ENCODE results near the gene PGGHG. TPM values are rescaled to one million over a fixed set of nuclear protein-coding genes. Genes with fewer than 3 reads are reported as not detected.

The PGGHG gene
- total RNA-seq, 5 donors from 2014 or later (not counting 1 experiment from before 2014, with no cell fraction given) = 252 to 818 (median 459) TPM

DNA sequence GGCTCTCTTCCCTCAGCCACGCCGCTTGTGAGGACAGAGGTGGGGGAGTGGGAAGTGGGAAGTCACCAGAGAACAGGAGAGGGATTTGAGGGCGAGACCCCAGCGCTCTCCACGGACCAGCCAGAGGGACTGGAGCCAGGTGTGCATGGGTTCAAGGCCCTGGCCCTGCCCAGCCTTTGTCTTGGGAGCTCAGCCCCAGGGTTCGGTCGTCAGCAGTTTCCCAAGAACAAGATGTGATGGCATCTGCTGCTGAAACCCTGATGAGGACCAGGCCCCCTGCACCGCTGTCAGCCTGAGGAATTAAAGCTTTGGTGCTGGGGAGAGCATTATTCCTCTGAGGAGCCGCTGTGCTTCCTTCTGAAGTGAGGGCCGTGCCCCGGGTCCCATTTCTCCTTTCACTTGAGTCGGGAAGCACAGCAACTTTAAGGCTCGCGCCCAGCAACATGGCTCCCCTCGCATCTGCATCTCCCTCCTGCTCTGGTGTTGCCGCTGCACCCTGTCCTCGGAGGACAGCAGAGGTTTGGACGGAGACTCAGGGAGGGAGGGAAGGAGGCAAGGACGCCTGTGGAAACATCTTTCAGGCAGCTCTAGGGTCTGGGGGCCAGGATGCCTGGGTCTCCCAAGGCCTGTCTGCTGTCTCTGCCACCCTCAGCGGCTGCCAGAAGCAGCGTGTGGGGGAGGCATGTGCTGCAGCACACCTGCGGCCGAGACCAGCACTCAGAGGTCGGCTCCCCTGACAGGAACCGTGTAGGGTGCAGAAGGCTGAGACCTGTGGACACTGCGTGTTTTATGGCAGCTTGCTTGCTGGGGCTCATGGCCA, 6.6 kb downstream of the PGGHG start:
- DNase-seq (peak in 2 of 35 experiments; percentile 0 to 23), ATAC-seq (replicated peaks in 1 of 4) (peak in 1 of 4 experiments; percentile 9)
- H3K4me1 Mint-ChIP-seq = peaks cover 18 to 35% (median 35%) of the 10 kb centered on the region in 3 donors
- Histone ChIP-seq H3K4me1 (ENCODE audit: control insufficient read depth in 1 of 2, extremely low read depth in 1 of 2, insufficient read depth in 2 of 2, low read length in 2 of 2) (peaks cover 10 to 50% of the 10 kb centered on the region in 2 experiments), H3K4me3 (ENCODE audit: control insufficient read depth in 1 of 2, extremely low read depth in 1 of 2, low read length in 1 of 2) (no peak overlapping the region), H3K27me3 (replicated peaks in 1 of 2; ENCODE audit: control insufficient read depth in 2 of 2, extremely low read depth in 1 of 2, insufficient read depth in 2 of 2, low read length in 1 of 2) (peaks cover 0 to 20% of the 10 kb centered on the region in 2 experiments), H3K36me3 (ENCODE audit: control insufficient read depth in 2 of 2, extremely low read depth in 1 of 2, insufficient read depth in 1 of 2, low read length in 1 of 2) (peaks cover 11 to 14% of the 10 kb centered on the region in 2 donors), H3K9me3 (no peaks in the 10 kb centered on the region), H3K27ac (ENCODE audit: low read length) (no peak overlapping the region)
- H3K27me3 Mint-ChIP-seq = peaks cover 2 to 3% of the 10 kb centered on the region in 2 donors
- POLR2A ChIA-PET = interaction anchor here in 1 of 2 donors (0.5 kb wide), 1 partner anchor 10 kb away, joined by 5 read pairs; no protein-coding TSS in a partner anchor
- 76% methylated on average over 19 of the region's 26 CpGs for WGBS (ENCODE audit: insufficient coverage)
- H3K36me3 Mint-ChIP-seq = peaks cover 2% of the 10 kb centered on the region
- H3K9me3 Mint-ChIP-seq = no peaks in the 10 kb centered on the region
- CTCF ChIA-PET = no interaction called here
- H3K4me3 Mint-ChIP-seq = no peak overlapping the region
- peak overlapping the region; percentile 31 to 39 for H3K27ac Mint-ChIP-seq

- DNase-seq (peak in 4 of 35 experiments; percentile 0 to 17 (median 2)), ATAC-seq (replicated peaks in 1 of 4) (no peak)
- Histone ChIP-seq H3K4me3 (ENCODE audit: control insufficient read depth in 1 of 2, extremely low read depth in 1 of 2, low read length in 1 of 2) (no peak overlapping the region), H3K36me3 (ENCODE audit: control insufficient read depth in 2 of 2, extremely low read depth in 1 of 2, insufficient read depth in 1 of 2, low read length in 1 of 2) (peaks cover 11 to 14% of the 10 kb centered on the region in 2 donors), H3K9me3 (no peaks in the 10 kb centered on the region), H3K4me1 (ENCODE audit: control insufficient read depth in 1 of 2, extremely low read depth in 1 of 2, insufficient read depth in 2 of 2, low read length in 2 of 2) (peaks cover 8 to 42% of the 10 kb centered on the region in 2 experiments), H3K27ac (ENCODE audit: low read length) (no peak overlapping the region), H3K27me3 (replicated peaks in 1 of 2; ENCODE audit: control insufficient read depth in 2 of 2, extremely low read depth in 1 of 2, insufficient read depth in 2 of 2, low read length in 1 of 2) (peaks cover 0 to 25% of the 10 kb centered on the region in 2 experiments)
- peaks cover 2% of the 10 kb centered on the region for H3K36me3 Mint-ChIP-seq
- H3K27me3 Mint-ChIP-seq = peaks cover 4 to 6% of the 10 kb centered on the region in 2 donors
- H3K4me3 Mint-ChIP-seq = no peak overlapping the region
- CTCF ChIA-PET = no interaction called here
- peaks cover 10 to 35% (median 31%) of the 10 kb centered on the region in 3 donors for H3K4me1 Mint-ChIP-seq
- peak overlapping the region in 1 of 2 donors; percentile 39 for H3K27ac Mint-ChIP-seq
- no peaks in the 10 kb centered on the region for H3K9me3 Mint-ChIP-seq
- 78% methylated on average over 35 of the region's 35 CpGs for WGBS (ENCODE audit: insufficient coverage)
- POLR2A ChIA-PET = no interaction called here
Measured at GRCh38 chr11:296171-297050, 7.5 kb downstream of the PGGHG start.

- no peaks in the 10 kb centered on the region for H3K9me3 Mint-ChIP-seq
- peaks cover 11 to 14% of the 10 kb centered on the region in 2 donors for H3K36me3 ChIP-seq (ENCODE audit: control insufficient read depth in 2 of 2, extremely low read depth in 1 of 2, insufficient read depth in 1 of 2, low read length in 1 of 2)
- 74% methylated on average over 7 of the region's 13 CpGs for WGBS (ENCODE audit: insufficient coverage)
- peaks cover 8 to 39% of the 10 kb centered on the region in 2 experiments for H3K4me1 ChIP-seq (ENCODE audit: control insufficient read depth in 1 of 2, extremely low read depth in 1 of 2, insufficient read depth in 2 of 2, low read length in 2 of 2)
- peak in 4 of 35 experiments; percentile 0 to 23 (median 4) for DNase-seq
- peak overlapping the region in 1 of 3 donors; percentile 58 for H3K4me3 Mint-ChIP-seq
- H3K27me3 Mint-ChIP-seq = peaks cover 4 to 6% of the 10 kb centered on the region in 2 donors
- H3K27ac Mint-ChIP-seq = peak overlapping the region; percentile 28 to 85
- H3K9me3 ChIP-seq = no peaks in the 10 kb centered on the region
- H3K27me3 ChIP-seq (replicated peaks in 1 of 2; ENCODE audit: control insufficient read depth in 2 of 2, extremely low read depth in 1 of 2, insufficient read depth in 2 of 2, low read length in 1 of 2) = peaks cover 0 to 25% of the 10 kb centered on the region in 2 experiments
- peaks cover 8 to 34% (median 31%) of the 10 kb centered on the region in 3 donors for H3K4me1 Mint-ChIP-seq
- H3K36me3 Mint-ChIP-seq = no peaks in the 10 kb centered on the region
- no peak overlapping the region for H3K4me3 ChIP-seq (ENCODE audit: control insufficient read depth in 1 of 2, extremely low read depth in 1 of 2, low read length in 1 of 2)
- ChIA-PET POLR2A (interaction anchor here in 1 of 2 donors (0.5 kb wide), 1 partner anchor 380 kb away, joined by 3 read pairs; no protein-coding TSS in a partner anchor), CTCF (no interaction called here)
- no peak overlapping the region for H3K27ac ChIP-seq (ENCODE audit: low read length)
- peak; percentile 5 to 31 (median 16) for ATAC-seq (replicated peaks in 1 of 4)
Measured at GRCh38 chr11:297051-297585, 8.2 kb downstream of the PGGHG start.

DNA sequence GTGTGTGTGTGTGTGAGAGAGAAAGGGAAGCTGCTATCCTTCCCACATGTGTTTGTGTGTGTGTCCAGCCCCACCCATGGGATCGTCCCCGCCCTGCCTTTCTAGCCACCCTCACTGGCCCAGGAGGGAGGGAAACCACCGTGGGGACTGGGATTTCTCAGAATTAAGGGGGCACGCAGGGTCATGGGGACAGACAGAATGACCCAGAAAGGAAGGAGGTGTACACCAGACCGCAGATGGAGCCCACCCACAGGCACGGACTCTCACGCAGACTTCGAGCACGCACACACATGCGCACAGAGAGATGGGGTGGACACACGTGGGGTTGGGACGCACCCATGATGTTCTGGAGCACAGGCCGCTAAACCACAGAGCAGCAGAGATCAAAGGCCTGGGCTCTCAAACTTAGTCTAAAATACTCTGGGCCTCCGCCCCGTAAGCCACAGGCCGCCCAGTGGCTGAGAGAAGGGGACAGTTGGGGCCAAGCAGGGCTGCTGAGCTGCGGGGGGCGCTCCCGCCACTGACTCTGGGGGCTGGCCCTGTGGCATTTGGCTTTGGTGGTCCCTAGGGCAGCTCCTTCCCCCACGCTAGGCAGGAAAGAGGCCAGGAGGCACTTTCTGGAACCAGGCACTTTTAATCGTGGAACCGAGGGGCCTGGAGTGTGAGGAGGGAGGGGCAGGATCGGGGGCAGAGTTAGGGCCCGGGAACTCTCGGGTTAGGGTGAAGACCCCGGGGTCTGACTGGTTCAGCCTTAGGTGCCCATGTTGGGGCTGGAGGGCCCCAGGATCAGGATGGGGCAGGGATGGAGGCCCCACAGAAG, 8.9 kb downstream of the PGGHG start:
- Mint-ChIP-seq H3K36me3 (no peaks in the 10 kb centered on the region), H3K9me3 (no peaks in the 10 kb centered on the region), H3K27ac (peak overlapping the region; percentile 55 to 85), H3K27me3 (peaks cover 4 to 7% of the 10 kb centered on the region in 2 donors), H3K4me1 (peaks cover 9 to 36% (median 34%) of the 10 kb centered on the region in 3 donors), H3K4me3 (peak overlapping the region in 1 of 3 donors; percentile 58)
- no peaks in the 10 kb centered on the region for H3K9me3 ChIP-seq
- peak; percentile 23 to 39 (median 31) for ATAC-seq (replicated peaks in 1 of 4)
- no peak overlapping the region for H3K4me3 ChIP-seq (ENCODE audit: control insufficient read depth in 1 of 2, extremely low read depth in 1 of 2, low read length in 1 of 2)
- DNase-seq = peak in 7 of 35 experiments; percentile 3 to 68 (median 11)
- H3K27me3 ChIP-seq (replicated peaks in 1 of 2; ENCODE audit: control insufficient read depth in 2 of 2, extremely low read depth in 1 of 2, insufficient read depth in 2 of 2, low read length in 1 of 2) = peaks cover 0 to 25% of the 10 kb centered on the region in 2 experiments
- H3K27ac ChIP-seq (ENCODE audit: low read length) = no peak overlapping the region
- 48% methylated on average over 20 of the region's 26 CpGs for WGBS (ENCODE audit: insufficient coverage)
- CTCF ChIA-PET = no interaction called here
- H3K36me3 ChIP-seq (ENCODE audit: control insufficient read depth in 2 of 2, extremely low read depth in 1 of 2, insufficient read depth in 1 of 2, low read length in 1 of 2) = peaks cover 10 to 11% of the 10 kb centered on the region in 2 donors
- H3K4me1 ChIP-seq (ENCODE audit: control insufficient read depth in 1 of 2, extremely low read depth in 1 of 2, insufficient read depth in 2 of 2, low read length in 2 of 2) = peaks cover 8 to 34% of the 10 kb centered on the region in 2 experiments
- POLR2A ChIA-PET = interaction anchor here in 1 of 2 donors (0.5 kb wide), 1 partner anchor 380 kb away, joined by 3 read pairs; no protein-coding TSS in a partner anchor

GRCh38 chr11:298406-299065, 9.6 kb downstream of the PGGHG start:
- H3K27me3 ChIP-seq (replicated peaks in 1 of 2; ENCODE audit: control insufficient read depth in 2 of 2, extremely low read depth in 1 of 2, insufficient read depth in 2 of 2, low read length in 1 of 2) = peaks cover 0 to 25% of the 10 kb centered on the region in 2 experiments
- DNase-seq = peak in 2 of 35 experiments; percentile 0 to 2
- Mint-ChIP-seq H3K4me1 (peaks cover 15 to 43% (median 39%) of the 10 kb centered on the region in 3 donors), H3K27me3 (peaks cover 4 to 7% of the 10 kb centered on the region in 2 donors), H3K9me3 (no peaks in the 10 kb centered on the region), H3K4me3 (no peak overlapping the region), H3K36me3 (no peaks in the 10 kb centered on the region), H3K27ac (no peak overlapping the region)
- ChIA-PET POLR2A (interaction anchor here in 1 of 2 donors (0.6 kb wide), 1 partner anchor 57 kb away, joined by 3 read pairs; no protein-coding TSS in a partner anchor), CTCF (interaction anchor here (0.6 to 1.2 kb wide), 2 partner anchors 40 to 48 kb away, joined by 3 to 4 read pairs; no protein-coding TSS in a partner anchor)
- no peaks in the 10 kb centered on the region for H3K9me3 ChIP-seq
- H3K27ac ChIP-seq (ENCODE audit: low read length) = no peak overlapping the region
- H3K4me3 ChIP-seq (ENCODE audit: control insufficient read depth in 1 of 2, extremely low read depth in 1 of 2, low read length in 1 of 2) = no peak overlapping the region
- 91% methylated on average over 12 of the region's 15 CpGs for WGBS (ENCODE audit: insufficient coverage)
- H3K36me3 ChIP-seq (ENCODE audit: control insufficient read depth in 2 of 2, extremely low read depth in 1 of 2, insufficient read depth in 1 of 2, low read length in 1 of 2) = peaks cover 7 to 10% of the 10 kb centered on the region in 2 donors
- H3K4me1 ChIP-seq (ENCODE audit: control insufficient read depth in 1 of 2, extremely low read depth in 1 of 2, insufficient read depth in 2 of 2, low read length in 2 of 2) = peaks cover 8 to 33% of the 10 kb centered on the region in 2 experiments
- ATAC-seq (replicated peaks in 1 of 4) = peak in 1 of 4 experiments; percentile 3

Data from T-cell (primary cell).